GM12892 (cell line): ENCODE measurements around the gene ETHE1.

ENCODE experiments used
- POLR2A ChIP-seq: IDR thresholded peaks from 2 replicates; pipeline ENCODE4 v1.6.1; 2011; ENCODE audit warnings: low read depth, low read length, control low read depth
- TAF1 ChIP-seq: IDR thresholded peaks from 2 replicates; pipeline ENCODE4 v1.6.1; 2011; ENCODE audit warnings: low read depth, mild to moderate bottlenecking, control low read depth, low read length, borderline replicate concordance

GRCh38 chr19:43532571-43532961 lies 5.6 kb upstream of the ETHE1 start:
- TF ChIP-seq POLR2A, result no peak
- TF ChIP-seq TAF1, result no peak
